ENCODE data around the gene UBASH3B.

UBASH3B gene

GRCh38 chr11:122666743-122667142, 11.2 kb downstream of the UBASH3B start:
- TF ChIP-seq CTCF (IDR thresholded peaks at IDR 0.05; ENCODE audit: low read depth, low read length): no peak
- no peak overlapping the region for H3K4me3 ChIP-seq (ENCODE audit: low read depth, low read length)

GRCh38 chr11:122668562-122669090, 13.1 kb downstream of the UBASH3B start:
- TF ChIP-seq CTCF (IDR thresholded peaks at IDR 0.05; ENCODE audit: low read depth, low read length): no peak
- no peak overlapping the region for H3K4me3 ChIP-seq (ENCODE audit: low read depth, low read length)

- TF ChIP-seq CTCF (IDR thresholded peaks at IDR 0.05; ENCODE audit: low read depth, low read length): no peak
- H3K4me3 ChIP-seq (ENCODE audit: low read depth, low read length): no peak overlapping the region
Measured at GRCh38 chr11:122670131-122670530, 14.6 kb downstream of the UBASH3B start.

- TF ChIP-seq CTCF (IDR thresholded peaks at IDR 0.05; ENCODE audit: low read depth, low read length): no peak
- H3K4me3 ChIP-seq (ENCODE audit: low read depth, low read length): no peak overlapping the region
Measured at GRCh38 chr11:122671400-122671891, 15.9 kb downstream of the UBASH3B start.

DNA sequence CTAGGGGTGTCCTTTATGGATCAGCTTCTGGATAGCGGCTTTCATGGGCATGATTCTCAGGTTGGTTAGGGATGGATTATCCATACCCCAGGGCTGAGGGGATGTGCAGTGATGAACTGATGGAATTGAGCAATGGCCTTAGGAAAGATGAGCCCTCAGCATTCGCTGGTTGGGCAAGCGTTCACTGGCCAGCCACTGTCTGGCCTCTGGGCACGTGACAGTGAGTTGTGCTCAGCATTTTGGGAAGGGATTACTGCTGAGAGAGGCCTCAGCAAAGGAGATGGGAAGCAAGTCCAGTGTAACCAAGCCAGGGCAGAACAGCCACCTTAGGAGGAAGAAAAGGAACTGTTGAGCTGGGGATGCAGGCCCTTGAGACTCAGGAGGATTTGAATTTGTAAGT, 17.4 kb downstream of the UBASH3B start:
- TF ChIP-seq CTCF (IDR thresholded peaks at IDR 0.05; ENCODE audit: low read depth, low read length): no peak
- H3K4me3 ChIP-seq (ENCODE audit: low read depth, low read length): no peak overlapping the region

GRCh38 chr11:122673701-122674100, 18.2 kb downstream of the UBASH3B start:
- no peak for TF ChIP-seq CTCF (IDR thresholded peaks at IDR 0.05; ENCODE audit: low read depth, low read length)
- no peak overlapping the region for H3K4me3 ChIP-seq (ENCODE audit: low read depth, low read length)

GRCh38 chr11:122676638-122677037, 21.1 kb downstream of the UBASH3B start:
- H3K4me3 ChIP-seq (ENCODE audit: low read depth, low read length): no peak overlapping the region
- TF ChIP-seq CTCF (IDR thresholded peaks at IDR 0.05; ENCODE audit: low read depth, low read length): no peak

All from WI38 (cell line).